Thoracic aorta (tissue), 2 donors: ENCODE measurements around the gene A4GALT. TPM values are rescaled to one million over a fixed set of nuclear protein-coding genes. Genes with fewer than 3 reads are reported as not detected.

Source experiments
- ATAC-seq: fragments of 150-250 bp; one replicate; pipeline ENCODE4 v1.8.0; 2017; ENCODE audit warnings: low read depth; ENCODE audit not compliant: insufficient number of reproducible peaks, low FRiP score
- DNase-seq: peaks from one replicate; pipeline ENCODE4 v3.0.0-alpha.2; 2020; ENCODE audit warnings: low spot score
- H3K27ac ChIP-seq, 2 donors: fragments of 200-600 bp; sonication (generic); 1 replicate in 1 of 2; 2 replicates in 1 of 2; pipeline ENCODE4 v1.5.1; 2016; ENCODE audit warnings: mild to moderate bottlenecking in 2 of 2, moderate library complexity in 2 of 2
- H3K27me3 ChIP-seq: fragments of 200-600 bp; sonication (generic); replicated peaks from 2 replicates; pipeline ENCODE4 v1.6.0; 2016; ENCODE audit warnings: mild to moderate bottlenecking; ENCODE audit not compliant: insufficient read depth
- H3K36me3 ChIP-seq: fragments of 200-600 bp; sonication (generic); one replicate; pipeline ENCODE4 v1.5.1; 2016
- H3K4me1 ChIP-seq, 2 donors: fragments of 200-600 bp; sonication (generic); 1 replicate in 1 of 2; 2 replicates in 1 of 2; pipeline versions ENCODE4 v1.5.1 to v1.6.0; 2016; ENCODE audit warnings: low read depth in 2 of 2, mild to moderate bottlenecking in 1 of 2; ENCODE audit not compliant: control insufficient read depth in 1 of 2
- H3K4me3 ChIP-seq: fragments of 200-600 bp; sonication (generic); 2 replicates; pipeline ENCODE4 v1.5.1; 2016; ENCODE audit warnings: mild to moderate bottlenecking
- H3K9me3 ChIP-seq: fragments of 200-600 bp; sonication (generic); 2 replicates; pipeline ENCODE4 v1.5.1; 2016
- CTCF ChIP-seq: fragments of 200-600 bp; sonication (generic); IDR thresholded peaks from one replicate; pipeline ENCODE4 v1.5.1; 2019; ENCODE audit warnings: antibody characterized with exemption
- total RNA-seq, 2 donors: library from RNA; depleted of rRNA; stranded (reverse); fragments of >200 nt; gene quantifications; one replicate each; pipeline versions ENCODE4 v1.1.0 to v1.2.3, GENCODE V29; 2016

The A4GALT gene
- total RNA-seq, 2 donors from 2014 or later = 68.4 to 77.3 TPM

DNA sequence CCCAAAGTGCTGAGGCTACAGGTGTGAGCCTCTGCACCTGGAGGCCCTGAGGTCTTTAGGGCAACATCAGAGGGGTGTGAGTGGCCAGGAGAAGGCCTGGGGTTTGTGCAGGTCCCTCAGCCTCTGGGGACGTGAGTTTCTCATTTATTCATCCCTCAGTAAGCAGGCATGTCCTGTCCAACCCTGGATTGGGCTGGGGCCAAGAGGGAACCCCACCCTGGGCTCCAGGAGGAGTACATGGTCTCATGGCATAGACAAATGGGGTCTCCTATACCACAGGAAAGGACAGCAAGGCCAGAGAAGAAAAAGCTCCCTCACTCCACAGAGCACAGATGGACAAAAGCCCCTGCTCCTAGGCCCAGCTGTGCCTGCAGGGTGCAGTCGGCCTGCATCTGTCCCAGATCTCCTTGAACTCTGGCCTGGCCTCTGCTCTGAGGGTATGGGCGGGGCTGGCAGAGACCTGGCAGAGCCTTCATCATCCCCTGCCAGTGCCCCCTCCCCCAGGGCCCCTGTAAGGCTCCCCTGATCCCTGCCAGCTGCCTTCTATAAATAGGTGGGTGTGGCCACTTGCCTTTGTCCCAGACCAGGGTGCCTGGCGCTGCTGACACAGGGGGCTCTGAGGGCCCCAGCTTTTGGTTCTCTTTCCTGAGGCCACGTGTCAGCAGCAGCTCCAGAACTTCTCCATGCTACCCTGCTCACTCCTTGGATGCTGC lies 34.6 kb downstream of the A4GALT start:
- H3K4me3 ChIP-seq = no peak overlapping the region
- no peaks in the 10 kb centered on the region for H3K27me3 ChIP-seq
- H3K4me1 ChIP-seq = peaks cover 48 to 84% of the 10 kb centered on the region in 2 donors
- H3K27ac ChIP-seq = peak overlapping the region; percentile 93 to 97
- no peak for TF ChIP-seq CTCF
- no peak for ATAC-seq
- no peak for DNase-seq
- no peaks in the 10 kb centered on the region for H3K36me3 ChIP-seq
- H3K9me3 ChIP-seq = no peaks in the 10 kb centered on the region

GRCh38 chr22:42684462-42685195 lies 36.0 kb downstream of the A4GALT start:
- Histone ChIP-seq H3K9me3 (no peaks in the 10 kb centered on the region), H3K27me3 (no peaks in the 10 kb centered on the region), H3K27ac (peak overlapping the region; percentile 93 to 97), H3K36me3 (no peaks in the 10 kb centered on the region), H3K4me3 (no peak overlapping the region), H3K4me1 (peaks cover 48 to 78% of the 10 kb centered on the region in 2 donors)
- DNase-seq (no peak), ATAC-seq (no peak)
- TF ChIP-seq CTCF = no peak

DNA sequence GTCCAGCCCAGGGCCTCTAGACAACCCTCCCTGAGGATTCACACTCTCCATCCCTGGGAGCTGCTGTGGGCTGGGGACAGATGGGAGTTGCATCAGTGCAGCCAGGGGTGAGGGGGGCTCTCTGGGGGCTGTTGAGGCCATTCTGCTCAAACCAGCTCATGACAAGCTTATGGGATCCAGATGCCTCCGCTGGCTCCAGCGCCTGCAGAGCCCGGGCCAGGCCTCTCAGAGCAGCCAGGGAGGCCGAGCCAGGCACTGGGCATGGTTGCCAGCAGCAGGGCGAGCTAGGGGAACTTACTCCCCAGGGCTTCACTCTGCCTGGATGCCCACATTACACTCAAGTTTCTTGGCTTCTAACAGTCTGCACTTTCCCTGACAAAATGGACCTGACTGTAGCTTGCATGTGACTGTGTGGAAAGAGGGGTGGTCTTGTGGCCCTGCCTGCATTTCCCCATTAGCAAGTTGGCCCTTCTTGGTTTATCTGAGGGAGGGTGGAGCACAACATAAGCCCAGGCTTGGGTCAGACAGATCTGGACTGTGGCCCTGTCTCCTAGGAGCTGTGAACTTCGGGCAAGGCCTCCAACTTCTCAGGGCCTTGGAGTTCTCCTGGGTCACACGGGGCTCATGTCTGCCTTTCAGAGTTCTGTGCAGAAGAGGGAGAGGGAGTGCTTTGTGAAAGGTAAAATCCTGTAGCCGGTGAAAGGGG lies 36.9 kb downstream of the A4GALT start:
- no peak for DNase-seq
- H3K27ac ChIP-seq = peak overlapping the region; percentile 93 to 97
- TF ChIP-seq CTCF = no peak
- H3K36me3 ChIP-seq = no peaks in the 10 kb centered on the region
- H3K4me3 ChIP-seq = no peak overlapping the region
- no peaks in the 10 kb centered on the region for H3K9me3 ChIP-seq
- peak; percentile 5 for ATAC-seq
- peaks cover 43 to 69% of the 10 kb centered on the region in 2 donors for H3K4me1 ChIP-seq
- no peaks in the 10 kb centered on the region for H3K27me3 ChIP-seq

- peaks cover 38 to 60% of the 10 kb centered on the region in 2 donors for H3K4me1 ChIP-seq
Observed at GRCh38 chr22:42682113-42682851, 38.4 kb downstream of the A4GALT start.

More at GRCh38 chr22:42682113-42682851, 38.4 kb downstream of the A4GALT start:
- H3K27me3 ChIP-seq = no peaks in the 10 kb centered on the region
- TF ChIP-seq CTCF = no peak
- H3K36me3 ChIP-seq = no peaks in the 10 kb centered on the region
- peak overlapping the region; percentile 82 to 97 for H3K27ac ChIP-seq
- H3K4me3 ChIP-seq = no peak overlapping the region
- H3K9me3 ChIP-seq = no peaks in the 10 kb centered on the region
- DNase-seq = no peak
- no peak for ATAC-seq
